Measurements from ENCODE around the gene CCDC170.
"Not testable (repeated sequence)": the region's sequence is repeated elsewhere in the genome, so short reads cannot be mapped to it uniquely, and the experiment has no call there.

DNA sequence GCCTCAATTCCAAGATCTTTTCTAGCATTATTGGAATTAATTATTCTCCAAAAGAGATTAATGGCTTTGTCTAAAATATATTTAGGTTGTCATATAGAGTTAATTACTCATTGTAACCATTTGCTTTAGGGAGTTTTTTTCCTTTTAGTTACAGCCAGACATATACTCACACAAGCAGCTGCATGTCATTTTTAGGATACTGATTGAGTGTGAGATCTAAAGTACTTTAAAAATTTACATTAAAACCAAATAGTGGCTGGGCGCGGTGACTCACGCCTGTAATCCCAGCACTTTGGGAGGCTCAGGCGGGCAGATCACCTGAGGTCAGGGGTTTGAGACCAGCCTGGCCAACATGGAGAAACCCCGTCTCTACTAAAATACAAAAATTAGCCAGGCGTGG, 51.1 kb downstream of the CCDC170 start:
- TF ChIP-seq CTCF (IDR thresholded peaks at IDR 0.05; ENCODE audit: low read length); EZH2 (optimal IDR thresholded peaks at IDR 0.05; ENCODE audit: low read depth, low read length); EZH2phosphoT487 (IDR thresholded peaks at IDR 0.05; ENCODE audit: low read length): not testable (repeated sequence)

All from MM.1S (cell line).